Regular cardiac myocyte (primary cell): Measurements from ENCODE around the gene PRR23A. TPM values are rescaled to one million over a fixed set of nuclear protein-coding genes. Genes with fewer than 3 reads are reported as not detected.

Experiments
- total RNA-seq: library from RNA; depleted of rRNA; stranded (reverse); fragments of >200 nt; gene quantifications from 2 replicates; pipeline ENCODE4 v1.2.3, GENCODE V29; 2014

PRR23A gene
- not detected in 2 replicates for total RNA-seq

DNA sequence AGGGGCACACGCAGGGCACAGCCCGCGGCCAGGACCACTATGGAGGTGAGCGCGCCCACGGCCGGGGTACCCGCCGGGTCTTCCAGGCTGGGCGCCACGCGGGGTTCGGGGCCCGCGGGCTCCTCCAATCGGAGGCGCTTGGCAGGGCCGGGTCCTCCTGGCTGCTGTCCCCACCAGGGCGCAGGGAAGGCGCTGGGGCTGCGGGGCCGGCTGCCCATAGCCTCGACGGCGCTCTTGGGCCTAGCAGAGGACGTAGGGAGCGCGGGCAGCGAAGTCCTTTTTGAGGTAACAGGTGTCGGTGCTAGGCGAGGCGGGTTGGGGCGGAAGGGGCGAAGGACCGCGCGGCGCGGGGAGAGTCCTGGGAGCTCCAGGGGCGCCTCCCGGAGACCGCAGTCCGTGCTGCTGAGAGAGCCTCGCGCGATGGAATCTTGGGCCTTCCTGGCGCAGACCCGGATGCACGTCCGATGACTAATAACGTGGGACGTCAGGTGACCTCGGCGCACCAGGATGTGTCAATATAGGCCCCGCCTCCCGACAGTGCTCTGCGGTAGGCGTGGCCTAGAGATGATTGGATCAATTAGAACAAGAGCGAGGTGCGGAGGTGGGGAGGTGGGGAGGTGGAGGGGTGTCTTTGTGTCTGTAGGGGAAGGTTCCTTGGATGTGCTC, at the start of gene PRR23A:
TSS of gene PRR23A (minus strand) at position 218 of the 666 bp plus-strand sequence. CDS start at position 218, 0 bp downstream.

DNA sequence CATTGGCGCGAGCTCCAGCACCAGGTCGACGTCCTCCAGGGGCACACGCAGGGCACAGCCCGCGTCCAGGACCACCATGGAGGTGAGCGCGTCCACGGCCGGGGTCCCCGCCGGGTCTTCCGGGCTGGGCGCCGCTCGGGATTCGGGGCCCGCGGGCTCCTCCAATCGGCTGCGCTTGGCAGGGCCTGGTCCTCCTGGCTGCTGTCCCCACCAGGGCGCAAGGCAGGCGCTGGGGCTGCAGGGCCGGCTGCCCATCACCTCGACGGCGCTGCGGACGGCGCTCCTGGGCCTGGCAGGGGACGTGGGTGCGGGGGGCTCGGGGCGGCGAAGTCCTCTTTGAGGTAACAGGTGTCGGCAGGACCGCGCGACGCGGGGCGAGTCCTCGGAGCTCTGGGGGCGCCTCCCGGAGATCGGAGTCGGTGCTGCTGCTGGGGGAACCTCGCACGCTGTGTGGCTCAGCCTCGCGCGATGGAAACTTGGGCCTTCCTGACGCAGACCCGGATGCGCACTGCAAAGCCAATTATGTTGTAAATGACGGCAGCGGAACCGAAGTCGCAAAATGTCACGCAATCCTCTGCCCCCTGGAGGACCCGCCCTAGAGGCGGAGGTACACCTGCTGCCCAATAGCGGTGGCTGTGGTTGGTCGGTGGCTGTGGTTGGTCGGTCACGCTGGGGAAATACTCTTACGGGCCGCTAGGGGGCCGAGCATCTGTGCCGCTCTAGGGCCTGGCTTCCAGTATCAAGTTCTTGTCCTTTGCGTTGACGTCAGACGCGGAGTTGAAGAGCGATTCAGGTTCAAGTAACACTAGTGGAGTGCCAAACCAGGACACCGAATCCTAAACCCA, 38.5 kb upstream of the PRR23A start, which contains the start of gene PRR23C:
TSS of gene PRR23C (minus strand) at position 527 of the 845 bp plus-strand sequence. CDS start at position 255, 272 bp downstream.

DNA sequence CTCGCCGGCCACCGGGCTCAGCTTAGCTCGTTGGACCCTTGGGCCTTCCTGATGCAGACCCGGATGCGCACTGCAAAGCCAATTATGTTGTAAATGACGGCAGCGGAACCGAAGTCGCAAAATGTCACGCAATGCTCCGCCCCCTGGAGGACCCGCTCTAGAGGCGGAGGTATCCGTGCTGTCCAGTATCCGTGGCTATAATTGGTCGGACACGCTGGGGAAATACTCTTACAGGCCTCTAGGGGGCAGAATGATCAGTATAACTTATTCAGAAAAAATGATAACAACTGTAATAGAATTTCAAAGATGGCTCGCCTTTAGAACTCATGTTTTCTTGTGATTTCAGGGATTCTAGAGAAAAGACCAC, 14.8 kb upstream of the PRR23A start, which contains the start of gene PRR23B:
TSS of gene PRR23B (minus strand) at position 59 of the 367 bp plus-strand sequence. CDS start 265 bp downstream, outside the sequence.

Other genes starting within 250 kb of the PRR23A start
- 12.7 and 13.2 TPM in 2 replicates for gene PIK3CB, start 171.3 kb downstream of the PRR23A start, total RNA-seq
- gene FOXL2, start 59.1 kb downstream of the PRR23A start, total RNA-seq = under 0.01 and 0.19 TPM in 2 replicates
- gene FOXL2NB, start 59.1 kb downstream of the PRR23A start, total RNA-seq = under 0.01 TPM in 2 replicates
- gene PRR23B, start 14.7 kb upstream of the PRR23A start, total RNA-seq = not detected in 2 replicates
- not detected in 2 replicates for gene PRR23C, start 38.6 kb upstream of the PRR23A start, total RNA-seq